Glutamatergic neuron (in vitro differentiated cells): Measurements from ENCODE around the gene GCSAML. TPM values are rescaled to one million over a fixed set of nuclear protein-coding genes. Genes with fewer than 3 reads are reported as not detected.

ENCODE experiments used
- DNase-seq: peaks from one replicate; pipeline ENCODE4 v3.0.0; 2022
- H3K27ac Mint-ChIP-seq: one replicate; pipeline ENCODE4 v1.8.0; 2020; ENCODE audit warnings: mild to moderate bottlenecking, mixed read lengths, inconsistent platforms; ENCODE audit not compliant: unreplicated experiment
- H3K27me3 Mint-ChIP-seq: one replicate; pipeline ENCODE4 v1.8.0; 2020; ENCODE audit warnings: mild to moderate bottlenecking, moderate library complexity, mixed read lengths, inconsistent platforms; ENCODE audit not compliant: unreplicated experiment
- H3K36me3 Mint-ChIP-seq: one replicate; pipeline ENCODE4 v1.8.0; 2020; ENCODE audit warnings: mild to moderate bottlenecking, mixed read lengths, inconsistent platforms; ENCODE audit not compliant: unreplicated experiment
- H3K4me1 Mint-ChIP-seq: one replicate; pipeline ENCODE4 v1.8.0; 2020; ENCODE audit warnings: mild to moderate bottlenecking, low read depth, mixed read lengths, inconsistent platforms; ENCODE audit not compliant: unreplicated experiment
- H3K4me3 Mint-ChIP-seq: one replicate; pipeline ENCODE4 v1.8.0; 2020; ENCODE audit warnings: mild to moderate bottlenecking, mixed read lengths, inconsistent platforms; ENCODE audit not compliant: unreplicated experiment
- H3K9me3 Mint-ChIP-seq: one replicate; pipeline ENCODE4 v1.8.0; 2020; ENCODE audit warnings: mild to moderate bottlenecking, moderate library complexity, mixed read lengths, inconsistent platforms; ENCODE audit not compliant: unreplicated experiment
- total RNA-seq: library from RNA; stranded (reverse); fragmentation: NEBNext Ultra II Directional; extraction: Animal tissue kit (Norgen Biotek cat#: 25700); gene quantifications from one replicate; pipeline ENCODE4 v1.2.1, GENCODE V29; 2021; ENCODE audit not compliant: unreplicated experiment
- TF ChIP-seq, protein P1 (sequence below): fragments of 200-600 bp; sonication (generic); IDR thresholded peaks from one replicate; pipeline ENCODE4 v1.5.0; 2021; ENCODE audit not compliant: partially characterized antibody, unreplicated experiment

GCSAML gene
- total RNA-seq, 1 donor from 2014 or later: not detected

DNA sequence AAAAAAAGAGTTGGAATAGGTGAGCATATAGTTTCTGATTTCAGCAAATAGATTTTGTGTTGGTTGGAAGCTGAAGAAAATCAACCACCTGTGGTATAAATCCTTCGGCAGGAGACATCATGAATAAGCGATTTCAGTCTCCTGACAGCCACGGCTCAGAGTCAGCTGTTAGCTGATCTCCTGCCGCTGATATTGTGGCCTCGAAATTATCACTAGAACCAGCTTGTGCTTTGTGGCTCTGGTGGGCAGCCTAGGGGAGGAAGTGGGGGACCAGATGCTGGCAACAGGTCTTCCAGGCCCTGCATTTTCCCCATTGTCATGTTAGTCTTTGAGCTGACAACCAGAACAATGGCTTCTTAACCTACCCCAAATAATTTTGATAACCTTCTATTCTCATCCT, 842 bp upstream of the GCSAML start:
- no peak overlapping the region for H3K4me3 Mint-ChIP-seq
- H3K27ac Mint-ChIP-seq: no peak overlapping the region
- no peaks in the 10 kb centered on the region for H3K4me1 Mint-ChIP-seq
- no peaks in the 10 kb centered on the region for H3K27me3 Mint-ChIP-seq
- no peaks in the 10 kb centered on the region for H3K9me3 Mint-ChIP-seq
- TF ChIP-seq, protein P1, sequence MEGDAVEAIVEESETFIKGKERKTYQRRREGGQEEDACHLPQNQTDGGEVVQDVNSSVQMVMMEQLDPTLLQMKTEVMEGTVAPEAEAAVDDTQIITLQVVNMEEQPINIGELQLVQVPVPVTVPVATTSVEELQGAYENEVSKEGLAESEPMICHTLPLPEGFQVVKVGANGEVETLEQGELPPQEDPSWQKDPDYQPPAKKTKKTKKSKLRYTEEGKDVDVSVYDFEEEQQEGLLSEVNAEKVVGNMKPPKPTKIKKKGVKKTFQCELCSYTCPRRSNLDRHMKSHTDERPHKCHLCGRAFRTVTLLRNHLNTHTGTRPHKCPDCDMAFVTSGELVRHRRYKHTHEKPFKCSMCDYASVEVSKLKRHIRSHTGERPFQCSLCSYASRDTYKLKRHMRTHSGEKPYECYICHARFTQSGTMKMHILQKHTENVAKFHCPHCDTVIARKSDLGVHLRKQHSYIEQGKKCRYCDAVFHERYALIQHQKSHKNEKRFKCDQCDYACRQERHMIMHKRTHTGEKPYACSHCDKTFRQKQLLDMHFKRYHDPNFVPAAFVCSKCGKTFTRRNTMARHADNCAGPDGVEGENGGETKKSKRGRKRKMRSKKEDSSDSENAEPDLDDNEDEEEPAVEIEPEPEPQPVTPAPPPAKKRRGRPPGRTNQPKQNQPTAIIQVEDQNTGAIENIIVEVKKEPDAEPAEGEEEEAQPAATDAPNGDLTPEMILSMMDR: no peak
- no peaks in the 10 kb centered on the region for H3K36me3 Mint-ChIP-seq
- no peak for DNase-seq

DNA sequence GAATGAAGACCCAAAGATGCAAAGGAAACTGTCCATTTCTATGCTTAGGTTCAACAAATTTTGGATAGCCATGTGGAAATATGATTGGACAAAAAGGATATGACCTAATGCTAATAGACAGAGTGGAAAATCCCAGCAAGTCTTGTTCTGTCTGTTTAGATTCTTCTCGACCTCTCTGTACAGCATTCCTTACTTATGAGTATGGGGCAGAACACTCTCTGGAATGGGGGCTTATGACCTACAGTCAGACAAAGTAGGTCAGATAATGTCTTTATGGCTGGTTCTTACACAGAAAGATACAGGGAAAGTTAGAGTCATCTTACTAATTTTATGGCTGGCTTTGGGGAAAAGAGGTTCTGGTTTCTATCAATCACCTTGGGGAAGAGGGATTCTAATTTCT, 2.8 kb downstream of the GCSAML start:
- H3K9me3 Mint-ChIP-seq: no peaks in the 10 kb centered on the region
- H3K27ac Mint-ChIP-seq: no peak overlapping the region

DNA sequence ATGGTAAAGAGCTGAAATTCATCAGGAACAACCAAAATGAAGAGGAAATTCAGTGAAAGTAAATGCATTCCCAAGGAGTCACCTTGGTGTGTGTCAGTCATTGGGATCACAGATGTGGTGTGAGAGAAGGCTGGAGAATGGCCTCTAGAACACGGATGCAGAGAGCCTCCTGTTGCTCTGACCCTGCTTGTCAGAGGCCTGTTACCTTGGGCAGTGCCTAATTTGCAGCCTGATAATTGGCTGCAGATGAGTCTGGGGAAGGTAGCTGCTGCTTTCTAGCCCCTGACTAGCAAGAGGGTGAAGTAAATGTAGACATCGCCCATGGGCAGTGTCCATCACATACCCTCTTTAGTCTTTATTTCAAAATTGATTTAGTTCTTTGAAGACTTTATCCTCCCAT, 3.3 kb downstream of the GCSAML start:
- H3K4me3 Mint-ChIP-seq: no peak overlapping the region

More for the DNA sequence above, 2.8 kb downstream of the GCSAML start:
- TF ChIP-seq, protein P1: no peak
- Mint-ChIP-seq H3K4me3 (no peak overlapping the region), H3K27me3 (no peaks in the 10 kb centered on the region), H3K4me1 (no peaks in the 10 kb centered on the region), H3K36me3 (no peaks in the 10 kb centered on the region)
- no peak for DNase-seq

DNA sequence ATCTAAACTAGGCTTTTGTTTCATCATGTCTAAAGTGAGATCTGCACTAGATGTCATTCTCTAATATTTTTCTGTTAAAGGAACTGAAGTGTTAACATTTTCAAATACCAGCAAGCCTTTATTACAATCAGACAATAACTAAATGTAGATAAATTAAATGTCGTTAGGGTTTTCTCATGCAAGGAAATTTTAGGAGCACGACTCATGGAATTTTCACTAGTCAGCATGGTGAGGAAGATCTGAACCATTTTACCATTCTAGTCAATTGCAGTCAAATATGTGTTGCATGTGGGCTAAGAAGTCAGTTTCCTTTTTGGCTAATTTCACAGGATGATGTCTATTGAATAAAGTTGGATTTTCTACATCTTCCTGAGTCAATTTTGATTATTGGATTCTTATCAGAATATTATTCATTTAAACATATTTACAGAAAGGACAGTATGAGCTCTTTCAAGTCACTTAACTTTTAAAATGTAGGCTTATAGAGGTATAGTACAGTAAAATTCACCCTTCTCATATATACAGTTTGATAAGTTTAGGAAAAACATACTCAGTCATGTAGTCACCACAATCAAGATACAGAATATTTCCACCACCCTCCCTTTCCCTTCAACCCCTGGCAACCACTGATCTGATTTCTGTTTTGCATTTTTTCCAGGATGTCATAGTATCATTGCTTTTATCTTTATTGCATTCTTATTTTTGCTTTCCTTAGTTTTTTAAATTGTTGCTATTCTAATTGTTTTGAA, 9.2 kb downstream of the GCSAML start:
- TF ChIP-seq, protein P1: no peak
- H3K4me3 Mint-ChIP-seq: no peak overlapping the region
- H3K27me3 Mint-ChIP-seq: no peaks in the 10 kb centered on the region
- no peaks in the 10 kb centered on the region for H3K36me3 Mint-ChIP-seq
- no peaks in the 10 kb centered on the region for H3K4me1 Mint-ChIP-seq
- H3K27ac Mint-ChIP-seq: no peak overlapping the region
- no peak for DNase-seq
- H3K9me3 Mint-ChIP-seq: no peaks in the 10 kb centered on the region

More for the DNA sequence above, 3.3 kb downstream of the GCSAML start:
- H3K9me3 Mint-ChIP-seq: no peaks in the 10 kb centered on the region
- no peak overlapping the region for H3K27ac Mint-ChIP-seq
- TF ChIP-seq, protein P1: no peak
- H3K36me3 Mint-ChIP-seq: no peaks in the 10 kb centered on the region
- no peak for DNase-seq
- H3K27me3 Mint-ChIP-seq: no peaks in the 10 kb centered on the region
- no peaks in the 10 kb centered on the region for H3K4me1 Mint-ChIP-seq

DNA sequence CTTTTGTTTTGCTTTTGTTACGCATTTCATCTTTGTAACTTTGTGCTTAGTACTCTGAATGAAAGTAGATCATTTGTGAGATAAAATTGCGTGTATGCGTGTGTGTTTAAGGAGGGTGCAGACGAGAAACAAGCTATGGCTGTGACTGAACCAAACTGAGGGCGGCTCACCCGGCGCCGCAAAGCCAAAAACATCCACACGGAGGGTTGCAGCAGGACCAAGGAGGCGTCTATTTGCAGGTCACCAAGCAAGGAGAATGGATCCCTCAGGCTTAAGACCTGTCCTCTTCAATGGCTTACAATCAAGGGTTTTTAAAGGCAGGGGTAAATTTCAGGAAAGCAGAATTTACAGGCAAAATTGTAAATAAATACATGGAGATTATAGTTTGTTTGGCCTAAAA, 12.8 kb downstream of the GCSAML start:
- Mint-ChIP-seq H3K4me1 (no peaks in the 10 kb centered on the region), H3K9me3 (no peaks in the 10 kb centered on the region), H3K27me3 (no peaks in the 10 kb centered on the region), H3K4me3 (no peak overlapping the region), H3K27ac (no peak overlapping the region), H3K36me3 (no peaks in the 10 kb centered on the region)
- TF ChIP-seq, protein P1: no peak
- DNase-seq: no peak
